Measurements from ENCODE around the gene CNPY1.

The CNPY1 gene

DNA sequence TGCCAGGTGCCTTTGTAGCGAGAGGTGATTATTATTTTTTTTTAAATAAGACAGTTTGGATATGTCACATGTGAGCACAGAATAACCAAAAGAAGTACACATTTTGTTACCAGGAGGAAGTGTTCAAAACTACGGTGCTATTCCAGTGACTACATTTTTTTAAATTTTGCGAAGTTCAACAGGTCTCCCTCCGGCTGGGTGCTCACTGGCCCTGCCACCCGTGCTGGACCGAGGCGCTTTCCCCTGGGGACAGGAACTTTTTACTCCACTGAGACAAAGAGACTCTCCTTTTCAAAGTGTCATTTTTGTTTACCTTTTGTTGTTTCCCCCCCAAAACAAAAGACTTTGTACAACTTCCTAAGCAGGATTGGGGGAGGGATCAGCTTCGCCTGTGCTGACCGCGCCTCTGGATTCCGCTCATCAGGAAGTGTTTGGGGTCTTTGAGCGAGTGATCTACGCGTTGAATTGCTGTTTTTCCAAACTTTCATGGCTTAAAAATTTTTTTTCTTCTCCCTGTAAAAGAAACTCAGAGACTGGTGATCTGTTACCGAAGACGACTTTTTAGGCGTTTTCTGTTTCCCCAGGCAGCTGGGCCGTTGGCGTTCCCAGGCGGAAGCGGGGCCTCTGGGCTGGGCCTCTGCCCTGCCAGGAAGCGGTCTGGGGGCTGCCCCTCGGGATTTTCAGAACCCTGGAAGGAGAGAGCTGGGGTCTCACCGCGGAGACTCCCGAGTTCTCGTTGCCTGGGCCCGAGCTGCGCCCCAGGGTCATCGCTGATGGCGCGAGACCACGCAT is 81.2 kb downstream of the CNPY1 start:
- no peak for TF ChIP-seq REST (IDR thresholded peaks at IDR 0.05; ENCODE audit: insufficient read depth in 1 of 2, low read depth in 2 of 2, low read length in 2 of 2)
- no peak for TF ChIP-seq FOXP2 (optimal IDR thresholded peaks at IDR 0.05; ENCODE audit: borderline replicate concordance, extremely low read depth, extremely low read length, insufficient read depth)
- no peak for TF ChIP-seq POLR2AphosphoS5 (IDR thresholded peaks at IDR 0.05; ENCODE audit: low read depth, low read length)
- TF ChIP-seq TAF1 (IDR thresholded peaks at IDR 0.05; ENCODE audit: borderline replicate concordance, insufficient read depth, low read length) = no peak
- no peak for TF ChIP-seq SIN3A (IDR thresholded peaks at IDR 0.05; ENCODE audit: borderline replicate concordance, insufficient read depth, low read length)

DNA sequence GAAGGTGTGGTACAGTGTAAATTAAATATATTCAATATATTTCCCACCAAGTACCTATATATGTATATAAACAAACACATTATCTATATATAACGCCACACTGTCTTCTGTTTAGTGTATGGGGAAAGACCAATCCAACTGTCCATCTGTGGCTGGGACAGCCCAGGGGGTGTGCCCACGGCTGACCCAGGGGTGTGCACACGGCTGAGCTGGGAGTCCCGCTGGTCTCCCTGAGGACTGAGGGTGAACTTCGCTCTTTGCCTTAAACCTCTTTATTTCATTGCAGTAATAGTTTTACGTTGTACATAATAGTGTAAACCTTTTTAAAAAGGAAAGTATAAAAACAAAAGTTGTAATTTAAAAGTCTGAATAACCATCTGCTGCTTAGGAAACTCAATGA is 82.2 kb downstream of the CNPY1 start:
- no peak for TF ChIP-seq TAF1 (IDR thresholded peaks at IDR 0.05; ENCODE audit: borderline replicate concordance, insufficient read depth, low read length)
- no peak for TF ChIP-seq POLR2AphosphoS5 (IDR thresholded peaks at IDR 0.05; ENCODE audit: low read depth, low read length)
- TF ChIP-seq FOXP2 (optimal IDR thresholded peaks at IDR 0.05; ENCODE audit: borderline replicate concordance, extremely low read depth, extremely low read length, insufficient read depth) = no peak
- TF ChIP-seq REST (IDR thresholded peaks at IDR 0.05; ENCODE audit: insufficient read depth in 1 of 2, low read depth in 2 of 2, low read length in 2 of 2) = no peak
- no peak for TF ChIP-seq SIN3A (IDR thresholded peaks at IDR 0.05; ENCODE audit: borderline replicate concordance, insufficient read depth, low read length)

DNA sequence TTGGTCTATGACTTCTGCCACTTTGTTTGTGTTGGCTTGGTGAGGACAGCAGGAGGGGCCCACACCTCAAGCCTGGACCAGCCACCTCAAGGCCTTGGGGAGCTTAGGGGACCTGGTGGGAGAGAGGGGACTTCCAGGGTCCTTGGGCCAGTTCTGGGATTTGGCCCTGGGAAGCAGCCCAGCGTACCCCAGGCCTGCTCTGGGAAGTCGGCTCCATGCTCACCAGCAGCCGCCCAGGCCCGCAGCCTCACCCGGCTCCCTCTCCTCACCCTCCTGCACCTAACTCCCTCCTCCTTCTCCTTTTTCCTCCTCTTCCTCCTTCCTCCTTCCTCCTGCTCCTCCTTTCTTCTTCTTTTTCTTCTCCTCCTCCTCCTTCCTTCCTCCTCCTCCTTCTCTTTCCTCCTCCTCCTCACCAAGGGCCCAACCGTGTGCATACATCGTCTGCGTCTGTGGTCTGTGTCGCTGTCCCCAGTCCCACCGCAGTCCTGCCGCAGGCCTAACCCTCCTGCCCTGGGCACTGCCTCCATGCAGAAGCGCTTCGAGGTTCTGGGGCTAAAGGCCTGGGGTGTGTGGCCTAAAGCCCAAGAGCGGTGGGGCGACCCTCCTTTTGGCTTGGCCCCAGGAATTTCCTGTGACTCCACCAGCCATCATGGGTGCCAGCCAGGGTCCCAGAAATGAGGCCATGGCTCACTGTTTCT is 83.1 kb downstream of the CNPY1 start:
- no peak for TF ChIP-seq TAF1 (IDR thresholded peaks at IDR 0.05; ENCODE audit: borderline replicate concordance, insufficient read depth, low read length)
- no peak for TF ChIP-seq FOXP2 (optimal IDR thresholded peaks at IDR 0.05; ENCODE audit: borderline replicate concordance, extremely low read depth, extremely low read length, insufficient read depth)
- TF ChIP-seq POLR2AphosphoS5 (IDR thresholded peaks at IDR 0.05; ENCODE audit: low read depth, low read length) = no peak
- no peak for TF ChIP-seq SIN3A (IDR thresholded peaks at IDR 0.05; ENCODE audit: borderline replicate concordance, insufficient read depth, low read length)

DNA sequence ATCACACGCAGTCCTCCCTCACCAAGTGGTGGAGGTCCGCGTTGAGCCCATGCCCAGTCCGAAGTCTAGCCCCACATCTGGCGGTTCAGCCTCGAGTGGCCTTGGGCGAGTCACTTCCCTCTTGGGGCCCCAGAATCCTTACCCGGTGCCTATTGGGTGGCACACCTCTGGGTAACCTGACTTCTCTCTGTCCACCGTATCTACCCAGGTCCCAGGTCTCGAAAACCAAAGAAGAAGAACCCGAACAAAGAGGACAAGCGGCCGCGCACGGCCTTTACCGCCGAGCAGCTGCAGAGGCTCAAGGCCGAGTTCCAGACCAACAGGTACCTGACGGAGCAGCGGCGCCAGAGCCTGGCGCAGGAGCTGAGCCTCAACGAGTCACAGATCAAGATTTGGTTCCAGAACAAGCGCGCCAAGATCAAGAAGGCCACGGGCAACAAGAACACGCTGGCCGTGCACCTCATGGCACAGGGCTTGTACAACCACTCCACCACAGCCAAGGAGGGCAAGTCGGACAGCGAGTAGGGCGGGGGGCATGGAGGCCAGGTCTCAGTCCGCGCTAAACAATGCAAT is 84.1 kb downstream of the CNPY1 start:
- no peak for TF ChIP-seq TAF1 (IDR thresholded peaks at IDR 0.05; ENCODE audit: borderline replicate concordance, insufficient read depth, low read length)

DNA sequence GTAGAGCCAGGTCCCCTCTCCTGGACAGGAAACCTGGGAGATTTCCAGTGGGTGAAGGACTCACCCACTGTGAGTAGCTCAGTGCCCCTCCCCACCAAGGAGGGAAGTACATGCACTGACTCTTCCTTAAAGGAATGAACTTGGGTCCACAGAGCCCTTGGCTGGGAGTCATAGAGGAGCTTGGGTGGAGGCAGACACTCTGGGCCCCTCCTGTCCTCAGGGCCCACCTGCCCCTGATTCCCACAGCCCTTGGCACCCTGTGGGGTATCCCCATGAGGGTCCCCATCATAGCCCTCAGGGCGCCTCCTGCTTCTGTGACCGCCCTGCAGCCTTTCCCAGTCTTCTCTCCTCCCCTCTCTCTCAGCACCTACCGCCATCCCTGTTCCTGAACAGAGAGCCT is 84.7 kb downstream of the CNPY1 start:
- TF ChIP-seq FOXP2 (optimal IDR thresholded peaks at IDR 0.05; ENCODE audit: borderline replicate concordance, extremely low read depth, extremely low read length, insufficient read depth) = no peak
- TF ChIP-seq TAF1 (IDR thresholded peaks at IDR 0.05; ENCODE audit: borderline replicate concordance, insufficient read depth, low read length) = no peak
- TF ChIP-seq SIN3A (IDR thresholded peaks at IDR 0.05; ENCODE audit: borderline replicate concordance, insufficient read depth, low read length) = no peak
- TF ChIP-seq REST (IDR thresholded peaks at IDR 0.05; ENCODE audit: insufficient read depth in 1 of 2, low read depth in 2 of 2, low read length in 2 of 2) = no peak
- TF ChIP-seq POLR2AphosphoS5 (IDR thresholded peaks at IDR 0.05; ENCODE audit: low read depth, low read length) = no peak
